Endodermal cell (in vitro differentiated cells): ENCODE data around the gene LRBA. TPM values are rescaled to one million over a fixed set of nuclear protein-coding genes. Genes with fewer than 3 reads are reported as not detected.

Experiments
- DNase-seq: peaks from one replicate; pipeline ENCODE4 v3.0.0-alpha.2; 2017
- H3K27ac ChIP-seq: 2 replicates; pipeline ENCODE4 v1.5.1; 2013; ENCODE audit warnings: mild to moderate bottlenecking, low read depth, low read length, moderate library complexity
- H3K27me3 ChIP-seq: 2 replicates; pipeline ENCODE4 v1.6.1; 2013; ENCODE audit warnings: mild to moderate bottlenecking, low read length, moderate library complexity; ENCODE audit not compliant: insufficient read depth, control insufficient read depth, poor library complexity, severe bottlenecking
- H3K36me3 ChIP-seq: 2 replicates; pipeline ENCODE4 v1.7.0; 2013; ENCODE audit warnings: mild to moderate bottlenecking, low read length, moderate library complexity; ENCODE audit not compliant: control insufficient read depth, insufficient read depth
- H3K4me1 ChIP-seq: one replicate; pipeline ENCODE4 v1.7.0; 2013; ENCODE audit warnings: low read length; ENCODE audit not compliant: control insufficient read depth, insufficient read depth
- H3K4me3 ChIP-seq: 2 replicates; pipeline ENCODE4 v1.5.1; 2013; ENCODE audit warnings: mild to moderate bottlenecking, low read length, moderate library complexity
- H3K9ac ChIP-seq: 2 replicates; pipeline ENCODE4 v1.6.1; 2013; ENCODE audit warnings: mild to moderate bottlenecking, low read length, moderate library complexity; ENCODE audit not compliant: poor library complexity, severe bottlenecking; ENCODE audit errors: extremely low read depth
- H3K9me3 ChIP-seq: 2 replicates; pipeline ENCODE4 v1.6.1; 2013; ENCODE audit warnings: mild to moderate bottlenecking, low read length, moderate library complexity; ENCODE audit not compliant: control insufficient read depth
- H3K27ac Mint-ChIP-seq: 2 replicates; pipeline ENCODE4 v1.8.0; 2020; ENCODE audit warnings: mixed read lengths
- H3K27me3 Mint-ChIP-seq: 2 replicates; pipeline ENCODE4 v1.8.0; 2021; ENCODE audit warnings: mild to moderate bottlenecking, mixed read lengths; ENCODE audit not compliant: insufficient read depth
- H3K36me3 Mint-ChIP-seq: 2 replicates; pipeline ENCODE4 v1.8.0; 2020; ENCODE audit warnings: low read depth, mixed read lengths
- H3K4me1 Mint-ChIP-seq: 2 replicates; pipeline ENCODE4 v1.8.0; 2020; ENCODE audit warnings: mixed read lengths
- H3K4me3 Mint-ChIP-seq: 2 replicates; pipeline ENCODE4 v1.8.0; 2020; ENCODE audit warnings: mild to moderate bottlenecking, moderate library complexity, mixed read lengths
- H3K9me3 Mint-ChIP-seq: 2 replicates; pipeline ENCODE4 v1.8.0; 2020; ENCODE audit warnings: mild to moderate bottlenecking, mixed read lengths
- WGBS, 2 experiments: methylation state at CpG; one replicate each; pipeline versions ENCODE4 v1.1.5 to v1.1.7; 2013; ENCODE audit warnings: missing lambda C conversion rate in 2 of 2, mixed read lengths in 1 of 2; ENCODE audit not compliant: insufficient coverage in 1 of 2, insufficient read length in 1 of 2; 5-methylcytosine and 5-hydroxymethylcytosine counted together
- total RNA-seq, 2 donors: library from RNA; stranded (reverse); fragmentation: NEBNext Ultra II Directional in 1 of 2; extraction: Animal tissue kit (Norgen Biotek cat#: 25700) in 1 of 2; gene quantifications; 2 replicates in 1 of 2; 3 replicates in 1 of 2; pipeline ENCODE4 v1.2.1, GENCODE V29; 2021
- TF ChIP-seq, protein P1 (sequence below): fragments of 200-600 bp; sonication (generic); conservative IDR thresholded peaks from 2 replicates; pipeline ENCODE4 v1.5.0; 2021; ENCODE audit warnings: antibody characterized with exemption, mild to moderate bottlenecking

The LRBA gene
- total RNA-seq, 2 donors from 2014 or later, result 77.3 to 95.9 TPM

DNA sequence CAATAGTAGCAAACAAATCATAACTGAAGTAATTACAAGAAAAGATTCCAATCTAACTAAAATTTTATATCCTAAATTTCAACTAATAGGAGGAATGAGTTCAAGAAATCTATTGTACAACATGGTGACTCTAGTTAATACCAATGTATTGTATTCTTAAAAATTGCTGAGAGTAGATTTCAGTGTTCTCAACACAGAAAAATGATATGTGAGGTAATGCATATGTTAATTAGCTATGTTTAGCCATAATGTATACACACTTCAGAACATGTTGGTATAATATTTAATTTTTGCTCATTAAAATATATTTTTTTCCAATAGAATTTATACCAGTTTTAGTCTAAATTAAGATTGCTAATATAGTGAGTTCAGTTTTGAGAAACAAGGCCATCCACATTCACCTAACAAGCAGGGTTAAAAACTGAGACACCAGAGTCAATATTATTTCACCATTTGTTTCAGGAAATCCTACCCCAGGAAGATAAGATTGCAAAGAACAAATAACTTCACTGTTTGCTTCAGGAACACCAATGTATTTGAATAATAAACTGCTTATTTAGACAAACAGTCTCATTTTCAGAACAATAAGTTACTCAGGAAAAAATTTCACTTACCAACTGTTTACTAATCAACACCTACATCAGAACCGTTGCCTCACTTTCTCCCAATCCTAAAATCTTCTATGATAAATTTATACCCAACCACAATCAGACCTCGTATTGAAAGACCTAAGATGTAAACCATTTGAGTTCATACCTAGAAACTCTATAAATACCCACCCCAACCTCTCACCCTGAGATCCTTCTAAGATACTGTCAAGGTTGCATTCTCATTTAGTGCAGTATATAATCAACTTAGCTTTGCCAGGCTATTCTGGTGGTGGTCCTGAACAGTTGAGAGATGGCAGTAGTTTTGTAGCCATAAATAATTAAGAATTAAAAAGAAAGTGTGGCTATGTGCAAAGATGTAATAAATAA is 300.3 kb downstream of the LRBA start:
- no peak overlapping the region for H3K27ac ChIP-seq
- no peaks in the 10 kb centered on the region for H3K36me3 Mint-ChIP-seq
- peak overlapping the region; percentile 26 for H3K4me3 ChIP-seq
- no peaks in the 10 kb centered on the region for H3K9me3 Mint-ChIP-seq
- no peak for DNase-seq
- TF ChIP-seq, protein P1, sequence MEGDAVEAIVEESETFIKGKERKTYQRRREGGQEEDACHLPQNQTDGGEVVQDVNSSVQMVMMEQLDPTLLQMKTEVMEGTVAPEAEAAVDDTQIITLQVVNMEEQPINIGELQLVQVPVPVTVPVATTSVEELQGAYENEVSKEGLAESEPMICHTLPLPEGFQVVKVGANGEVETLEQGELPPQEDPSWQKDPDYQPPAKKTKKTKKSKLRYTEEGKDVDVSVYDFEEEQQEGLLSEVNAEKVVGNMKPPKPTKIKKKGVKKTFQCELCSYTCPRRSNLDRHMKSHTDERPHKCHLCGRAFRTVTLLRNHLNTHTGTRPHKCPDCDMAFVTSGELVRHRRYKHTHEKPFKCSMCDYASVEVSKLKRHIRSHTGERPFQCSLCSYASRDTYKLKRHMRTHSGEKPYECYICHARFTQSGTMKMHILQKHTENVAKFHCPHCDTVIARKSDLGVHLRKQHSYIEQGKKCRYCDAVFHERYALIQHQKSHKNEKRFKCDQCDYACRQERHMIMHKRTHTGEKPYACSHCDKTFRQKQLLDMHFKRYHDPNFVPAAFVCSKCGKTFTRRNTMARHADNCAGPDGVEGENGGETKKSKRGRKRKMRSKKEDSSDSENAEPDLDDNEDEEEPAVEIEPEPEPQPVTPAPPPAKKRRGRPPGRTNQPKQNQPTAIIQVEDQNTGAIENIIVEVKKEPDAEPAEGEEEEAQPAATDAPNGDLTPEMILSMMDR, result no peak
- no peaks in the 10 kb centered on the region for H3K27me3 Mint-ChIP-seq
- H3K4me1 Mint-ChIP-seq, result peaks cover 9% of the 10 kb centered on the region
- no peak overlapping the region for H3K27ac Mint-ChIP-seq
- no peak overlapping the region for H3K9ac ChIP-seq
- peaks cover 4% of the 10 kb centered on the region for H3K36me3 ChIP-seq
- H3K4me1 ChIP-seq, result no peaks in the 10 kb centered on the region
- no peaks in the 10 kb centered on the region for H3K9me3 ChIP-seq
- no peak overlapping the region for H3K4me3 Mint-ChIP-seq
- 96 to 100% methylated on average over 2 of the region's 2 CpGs for WGBS, 2 experiments
- no peaks in the 10 kb centered on the region for H3K27me3 ChIP-seq

GRCh38 chr4:150713251-150713650 is 301.8 kb downstream of the LRBA start:
- Histone ChIP-seq H3K9me3 (no peaks in the 10 kb centered on the region), H3K36me3 (peaks cover 4% of the 10 kb centered on the region), H3K4me3 (no peak overlapping the region), H3K4me1 (no peaks in the 10 kb centered on the region), H3K27me3 (no peaks in the 10 kb centered on the region), H3K9ac (no peak overlapping the region), H3K27ac (no peak overlapping the region)
- H3K27ac Mint-ChIP-seq, result no peak overlapping the region
- H3K9me3 Mint-ChIP-seq, result no peaks in the 10 kb centered on the region
- WGBS, 2 experiments, result 96 to 98% methylated on average over 2 of the region's 2 CpGs
- no peaks in the 10 kb centered on the region for H3K36me3 Mint-ChIP-seq
- TF ChIP-seq, protein P1, result no peak
- H3K4me3 Mint-ChIP-seq, result no peak overlapping the region
- H3K4me1 Mint-ChIP-seq, result peaks cover 9% of the 10 kb centered on the region
- DNase-seq, result no peak
- H3K27me3 Mint-ChIP-seq, result no peaks in the 10 kb centered on the region

DNA sequence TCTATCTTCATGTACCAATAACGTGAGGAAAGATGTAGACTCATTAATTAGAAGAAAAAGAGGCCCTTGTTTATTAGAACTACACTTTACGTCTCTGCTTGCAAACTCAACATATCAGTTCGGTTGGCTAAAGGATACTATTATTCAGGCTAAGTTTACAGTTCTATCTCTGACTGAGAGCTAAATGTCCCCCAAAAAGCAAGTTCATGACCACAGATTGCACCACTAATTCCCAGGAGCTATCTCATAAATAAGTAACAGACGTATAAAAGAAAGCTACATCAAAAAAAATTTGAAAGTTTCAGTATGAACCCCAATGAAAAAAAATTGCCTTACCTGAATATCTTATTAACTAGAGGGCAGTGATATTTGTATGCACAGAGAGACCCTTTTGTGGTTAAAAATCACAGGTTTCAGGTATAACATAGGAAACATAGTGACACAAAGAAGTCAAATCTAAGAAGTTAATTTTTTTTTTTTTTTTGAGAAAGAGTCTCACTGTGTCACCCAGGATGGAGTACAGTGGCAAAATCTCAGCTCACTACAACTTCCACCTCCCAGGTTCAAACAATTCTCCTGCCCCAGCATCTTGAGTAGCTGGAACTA is 304.2 kb downstream of the LRBA start:
- Mint-ChIP-seq H3K4me1 (peaks cover 9% of the 10 kb centered on the region), H3K4me3 (no peak overlapping the region), H3K27ac (no peak overlapping the region), H3K36me3 (no peaks in the 10 kb centered on the region), H3K9me3 (no peaks in the 10 kb centered on the region), H3K27me3 (no peaks in the 10 kb centered on the region)
- no peaks in the 10 kb centered on the region for H3K9me3 ChIP-seq
- peaks cover 4% of the 10 kb centered on the region for H3K36me3 ChIP-seq
- no peak overlapping the region for H3K9ac ChIP-seq
- TF ChIP-seq, protein P1, result no peak
- H3K27ac ChIP-seq, result no peak overlapping the region
- H3K4me3 ChIP-seq, result no peak overlapping the region
- WGBS, 2 experiments, result 89 to 90% methylated on average over 3 to 4 of the region's 4 CpGs
- no peaks in the 10 kb centered on the region for H3K4me1 ChIP-seq
- no peaks in the 10 kb centered on the region for H3K27me3 ChIP-seq
- DNase-seq, result no peak
